DMS153 (cell line): ENCODE results near the gene RBM10.
A peak's percentile ranks its signal among the peaks of the same experiment; 100 is the strongest.

ENCODE experiments used
- DNase-seq: peaks from one replicate; lab custom pipeline; 2025; lab: John Stamatoyannopoulos, UW

Gene RBM10

GRCh38 chrX:47218280-47218919, 73.4 kb downstream of the RBM10 start, which contains the start of gene CDK16:
Gene CDK16 (plus strand): TSS chrX:47218681. CDS start chrX:47223558, 4,877 bp downstream.
- peak; percentile 56 for DNase-seq

- no peak for DNase-seq
Observed at GRCh38 chrX:47218920-47219815, 74.1 kb downstream of the RBM10 start.

- DNase-seq: no peak
Observed at GRCh38 chrX:47221756-47222155, 76.7 kb downstream of the RBM10 start.

GRCh38 chrX:47222751-47223350, 77.8 kb downstream of the RBM10 start:
- DNase-seq: no peak

GRCh38 chrX:47223476-47224250, 78.6 kb downstream of the RBM10 start:
- DNase-seq: no peak

- no peak for DNase-seq
Observed at GRCh38 chrX:47224266-47224895, 79.4 kb downstream of the RBM10 start.

GRCh38 chrX:47224896-47225290, 79.9 kb downstream of the RBM10 start:
- DNase-seq: no peak

- DNase-seq: no peak
Observed at GRCh38 chrX:47226071-47226470, 81.0 kb downstream of the RBM10 start.

- no peak for DNase-seq
Observed at GRCh38 chrX:47226531-47227333, 81.7 kb downstream of the RBM10 start.

- DNase-seq: no peak
Observed at GRCh38 chrX:47227334-47227583, 82.2 kb downstream of the RBM10 start.

GRCh38 chrX:47228550-47229270, 83.7 kb downstream of the RBM10 start:
- DNase-seq: no peak

GRCh38 chrX:47229427-47229826, 84.4 kb downstream of the RBM10 start:
- no peak for DNase-seq

GRCh38 chrX:47230136-47230868, 85.3 kb downstream of the RBM10 start:
- no peak for DNase-seq

GRCh38 chrX:47231167-47231566, 86.1 kb downstream of the RBM10 start:
- no peak for DNase-seq

GRCh38 chrX:47232197-47232802, 87.3 kb downstream of the RBM10 start:
- no peak for DNase-seq

- DNase-seq: no peak
Observed at GRCh38 chrX:47232803-47233332, 87.8 kb downstream of the RBM10 start, which contains the start of gene USP11. Gene USP11 (plus strand): TSS chrX:47233009. CDS start chrX:47233044, 35 bp downstream.

- DNase-seq: peak; percentile 92
Observed at GRCh38 chrX:47233333-47234113, 88.5 kb downstream of the RBM10 start.

- no peak for DNase-seq
Observed at GRCh38 chrX:47234583-47234982, 89.6 kb downstream of the RBM10 start.
